B cell (primary cell): ENCODE results near the gene RPL6. TPM values are rescaled to one million over a fixed set of nuclear protein-coding genes. Genes with fewer than 3 reads are reported as not detected.
"Not testable (repeated sequence)": the region's sequence is repeated elsewhere in the genome, so short reads cannot be mapped to it uniquely, and the experiment has no call there.

Experiments
- ATAC-seq: fragments of 200-7000 bp; cut with Tn5 transposase; one replicate; pipeline ENCODE4 v1.10.0; 2021; ENCODE audit warnings: low read depth, mild to moderate bottlenecking, moderate number of reproducible peaks, moderate library complexity
- CTCF ChIA-PET: fragments of 350-600 bp; sonication (Branson Sonifier 250); formaldehyde crosslinking; loops from one replicate; lab custom pipeline; 2021; ENCODE audit warnings: antibody characterized with exemption, inconsistent platforms; lab: Charles Lee
- POLR2A ChIA-PET: fragments of 350-600 bp; sonication (Branson Sonifier 250); formaldehyde crosslinking; loops from one replicate; lab custom pipeline; 2021; ENCODE audit warnings: antibody characterized with exemption; lab: Charles Lee
- DNase-seq: peaks from one replicate; pipeline ENCODE4 v3.0.0; 2013
- H2AFZ ChIP-seq: 2 replicates; pipeline ENCODE4 v1.6.1; 2012; ENCODE audit warnings: mild to moderate bottlenecking, low read depth, low read length; ENCODE audit not compliant: insufficient read depth, poor library complexity, severe bottlenecking
- H3K27ac ChIP-seq, 2 donors: 1 replicate in 1 of 2; 2 replicates in 1 of 2; pipeline ENCODE4 v1.5.1; 2012 to 2013; ENCODE audit warnings: low read length in 2 of 2, mild to moderate bottlenecking in 2 of 2, moderate library complexity in 1 of 2
- H3K27me3 ChIP-seq, 4 experiments: fragments of 200-600 bp in 1 of 4; sonication (generic) in 1 of 4; replicated peaks in 1 of 4; 1 replicate in 2 of 4; 2 replicates in 2 of 4; pipeline versions ENCODE4 v1.6.1 to v1.7.0; 2013 to 2016; ENCODE audit warnings: low read length in 3 of 4, mild to moderate bottlenecking in 2 of 4, mixed read lengths in 1 of 4, moderate library complexity in 1 of 4; ENCODE audit not compliant: insufficient read depth in 4 of 4, control insufficient read depth in 3 of 4; ENCODE audit errors: control extremely low read depth in 1 of 4
- H3K36me3 ChIP-seq, 2 experiments: replicated peaks in 1 of 2; 1 replicate in 1 of 2; 2 replicates in 1 of 2; pipeline versions ENCODE4 v1.6.1 to v1.7.1; 2013; ENCODE audit warnings: low read length in 1 of 2; ENCODE audit not compliant: insufficient read depth in 2 of 2, control insufficient read depth in 1 of 2; ENCODE audit errors: control extremely low read depth in 1 of 2, extremely low read depth in 1 of 2
- H3K4me1 ChIP-seq, 2 donors: fragments of 200-600 bp in 1 of 2; sonication (generic) in 1 of 2; 1 replicate in 1 of 2; 2 replicates in 1 of 2; pipeline versions ENCODE4 v1.5.1 to v1.6.1; 2013 to 2017; ENCODE audit warnings: low read length in 2 of 2; ENCODE audit not compliant: control insufficient read depth in 2 of 2, insufficient read depth in 2 of 2
- H3K4me2 ChIP-seq: replicated peaks from 2 replicates; pipeline ENCODE3; 2012; ENCODE audit warnings: mild to moderate bottlenecking, low read depth, low read length; ENCODE audit not compliant: poor library complexity, severe bottlenecking
- H3K4me3 ChIP-seq, 5 experiments: fragments of 200-600 bp in 1 of 5; sonication (generic) in 1 of 5; 1 replicate in 3 of 5; 2 replicates in 2 of 5; pipeline versions ENCODE4 v1.5.1 to v1.7.0; 2011 to 2016; ENCODE audit warnings: low read length in 4 of 5, mild to moderate bottlenecking in 4 of 5, low read depth in 2 of 5, control low read depth in 1 of 5, moderate library complexity in 1 of 5; ENCODE audit not compliant: insufficient read depth in 1 of 5; ENCODE audit errors: control extremely low read depth in 1 of 5, extremely low read depth in 1 of 5
- H3K79me2 ChIP-seq: fragments of 200-600 bp; sonication (generic); one replicate; pipeline ENCODE4 v1.6.0; 2016; ENCODE audit warnings: low read length; ENCODE audit not compliant: control insufficient read depth, insufficient read depth
- H3K9ac ChIP-seq: fragments of 200-600 bp; sonication (generic); 2 replicates; pipeline ENCODE4 v1.6.1; 2017; ENCODE audit warnings: mild to moderate bottlenecking, low read length, moderate library complexity
- H3K9me3 ChIP-seq, 3 donors: one replicate each; pipeline versions ENCODE4 v1.6.1 to v1.7.1; 2013; ENCODE audit warnings: low read length in 2 of 3; ENCODE audit not compliant: control insufficient read depth in 2 of 3, insufficient read depth in 1 of 3; ENCODE audit errors: control extremely low read depth in 1 of 3
- H4K20me1 ChIP-seq: 2 replicates; pipeline ENCODE4 v1.6.0; 2012; ENCODE audit warnings: mild to moderate bottlenecking, low read length; ENCODE audit not compliant: insufficient read depth, control insufficient read depth, poor library complexity, severe bottlenecking
- H3K27ac Mint-ChIP-seq: one replicate; pipeline ENCODE4 v1.8.0; 2021; ENCODE audit warnings: mixed read lengths
- H3K27me3 Mint-ChIP-seq: one replicate; pipeline ENCODE4 v1.8.0; 2021; ENCODE audit warnings: mixed read lengths
- H3K4me1 Mint-ChIP-seq: one replicate; pipeline ENCODE4 v1.8.0; 2021; ENCODE audit warnings: mixed read lengths
- H3K4me3 Mint-ChIP-seq: one replicate; pipeline ENCODE4 v1.8.0; 2021; ENCODE audit warnings: mixed read lengths
- H3K9me3 Mint-ChIP-seq: one replicate; pipeline ENCODE4 v1.8.0; 2022; ENCODE audit warnings: mixed read lengths; ENCODE audit not compliant: insufficient read depth
- CTCF ChIP-seq: fragments of 200-600 bp; IDR thresholded peaks from one replicate; pipeline ENCODE4 v1.8.0; 2022; ENCODE audit warnings: antibody characterized with exemption, mild to moderate bottlenecking
- EZH2 ChIP-seq: IDR thresholded peaks from 2 replicates; pipeline ENCODE4 v1.6.1; 2012; ENCODE audit warnings: borderline replicate concordance, low read depth, mild to moderate bottlenecking, moderate library complexity, low read length; ENCODE audit not compliant: insufficient read depth, poor library complexity, severe bottlenecking
- WGBS: methylation state at CpG from one replicate; pipeline ENCODE4 v1.1.5; 2013; ENCODE audit warnings: missing lambda C conversion rate; ENCODE audit not compliant: insufficient coverage; 5-methylcytosine and 5-hydroxymethylcytosine counted together
- intact Hi-C: fragments of 100-400 bp; cut with micrococcal nuclease; formaldehyde crosslinking; loops from one replicate; pipeline ENCODE4 v1.10.0; 2022
- polyA plus RNA-seq: library from polyadenylated mRNA; depleted of rRNA; stranded (reverse); fragments of >200 nt; gene quantifications from 2 replicates; pipeline ENCODE4 v1.2.3, GENCODE V29; 2012
- total RNA-seq, 2 donors: library from RNA; stranded (reverse); fragments of 120-200 nt in 1 of 2; gene quantifications; 1 replicate in 1 of 2; 2 replicates in 1 of 2; pipeline versions ENCODE4 v1.2.3 to v1.2.4, GENCODE V29; 2013 to 2022

Gene RPL6
- total and polyA plus RNA-seq, 2 donors (not counting 1 experiment from before 2014, with no cell fraction given): 1,336 to 1,621 TPM

DNA sequence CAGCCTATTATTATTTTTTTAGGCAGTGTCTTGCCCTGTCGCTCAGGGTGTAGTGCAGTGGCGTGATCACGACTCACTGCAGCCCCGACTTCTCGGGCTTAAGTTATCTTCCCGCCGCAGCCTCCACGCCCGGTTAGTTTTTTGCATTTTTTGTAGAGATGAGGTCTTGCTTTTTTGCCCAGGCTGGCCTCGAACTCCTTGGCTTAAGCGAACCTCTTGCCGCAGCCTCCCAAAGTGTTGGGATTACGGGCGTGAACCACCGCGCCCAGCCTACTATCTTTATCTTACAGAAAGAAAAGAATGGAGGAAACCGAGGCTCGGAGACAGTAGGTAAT, 8.8 kb upstream of the RPL6 start:
- DNase-seq: no peak
- ChIA-PET CTCF (interaction anchor here (0.6 to 0.9 kb wide), 2 partner anchors 31 to 220 kb away, joined by 3 to 4 read pairs; no protein-coding TSS in a partner anchor), POLR2A (interaction anchor here (0.8 kb wide), 1 partner anchor 8 kb away, joined by 3 read pairs; no protein-coding TSS in a partner anchor)
- intact Hi-C loops: loop anchor here (1.0 to 10.0 kb wide), 5 partner anchors 9 to 733 kb away; partner anchors contain the start of genes ACAD10, BRAP, HECTD4 and MAPKAPK5
- Histone ChIP-seq H4K20me1 (peaks cover 17% of the 10 kb centered on the region), H3K9ac (peak overlapping the region; percentile 93), H3K27me3 (no peaks in the 10 kb centered on the region), H3K4me3 (peak overlapping the region; percentile 77 to 97 (median 95)), H3K4me2 (peak overlapping the region; percentile 93), H3K4me1 (peaks cover 13 to 18% of the 10 kb centered on the region in 2 donors), H3K9me3 (no peaks in the 10 kb centered on the region), H3K27ac (peak overlapping the region; percentile 86 to 89), H3K36me3 (peaks cover 0 to 8% of the 10 kb centered on the region in 2 experiments), H2AFZ (peak overlapping the region; percentile 94), H3K79me2 (peaks cover 54% of the 10 kb centered on the region)
- H3K4me1 Mint-ChIP-seq: peaks cover 32% of the 10 kb centered on the region
- no peak for ATAC-seq
- H3K4me3 Mint-ChIP-seq: peak overlapping the region; percentile 97
- H3K9me3 Mint-ChIP-seq: no peaks in the 10 kb centered on the region
- peak overlapping the region; percentile 95 for H3K27ac Mint-ChIP-seq
- TF ChIP-seq EZH2: no peak
- no peak for TF ChIP-seq CTCF
- H3K27me3 Mint-ChIP-seq: no peaks in the 10 kb centered on the region
- WGBS: 2% methylated on average over 9 of the region's 18 CpGs

DNA sequence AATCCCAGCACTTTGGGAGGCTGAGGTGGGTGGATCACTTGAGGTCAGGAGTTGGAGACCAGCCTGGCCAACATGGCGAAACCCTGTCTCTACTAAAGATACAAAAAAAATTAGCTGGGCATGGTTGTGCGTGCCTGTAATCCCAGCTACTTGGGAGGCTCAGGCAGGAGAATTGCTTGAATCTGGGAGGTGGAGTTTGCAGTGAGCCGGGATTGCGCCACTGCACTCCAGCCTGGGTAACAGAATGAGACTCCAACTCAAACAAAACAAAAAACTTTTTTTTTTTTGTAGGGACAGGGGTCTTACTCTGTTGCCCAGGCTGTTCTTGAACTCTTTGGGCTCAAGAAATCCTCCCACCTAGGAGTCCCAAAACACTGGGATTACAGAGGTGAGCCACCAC, 6.1 kb upstream of the RPL6 start:
- intact Hi-C loops: loop anchor here (5.0 to 10.0 kb wide), 2 partner anchors 573 to 731 kb away; partner anchors contain the start of genes ACAD10, BRAP and MAPKAPK5
- no CpG with 5 or more reads among the region's 4 CpGs for WGBS
- not testable (repeated sequence) for H3K4me3 Mint-ChIP-seq

More for the DNA sequence above, 6.1 kb upstream of the RPL6 start:
- H3K36me3 ChIP-seq, H3K27me3 Mint-ChIP-seq, DNase-seq, H3K9me3 ChIP-seq, H3K4me2 ChIP-seq, H4K20me1 ChIP-seq, H3K9me3 Mint-ChIP-seq, H3K27ac ChIP-seq, H3K4me3 ChIP-seq, ATAC-seq, POLR2A ChIA-PET, H3K27ac Mint-ChIP-seq, H3K9ac ChIP-seq, H2AFZ ChIP-seq, H3K27me3 ChIP-seq: not testable (repeated sequence)
- CTCF ChIA-PET: interaction anchor here (0.6 kb wide), 1 partner anchor 190 kb away, joined by 3 read pairs; no protein-coding TSS in a partner anchor
- Histone ChIP-seq H3K4me1 (peaks cover 12 to 18% of the 10 kb centered on the region in 2 donors), H3K79me2 (peaks cover 27% of the 10 kb centered on the region)
- peaks cover 16% of the 10 kb centered on the region for H3K4me1 Mint-ChIP-seq
